Thyroid gland (tissue), 4 donors: ENCODE results near the gene PARP6. TPM values are rescaled to one million over a fixed set of nuclear protein-coding genes. Genes with fewer than 3 reads are reported as not detected.

Experiments used
- DNase-seq, 2 donors: peaks; one replicate each; pipeline ENCODE4 v3.0.0-alpha.2; 2019
- H3K27ac ChIP-seq, 3 donors: fragments of 200-600 bp; sonication (generic); 1 replicate in 2 of 3; 2 replicates in 1 of 3; pipeline ENCODE4 v1.5.1; 2016 to 2019; ENCODE audit warnings: mild to moderate bottlenecking in 1 of 3, moderate library complexity in 1 of 3
- H3K27me3 ChIP-seq: fragments of 200-600 bp; sonication (generic); one replicate; pipeline ENCODE4 v1.5.1; 2019
- H3K36me3 ChIP-seq, 2 donors: fragments of 200-600 bp; sonication (generic); one replicate each; pipeline ENCODE4 v1.5.1; 2016 to 2019
- H3K4me1 ChIP-seq, 2 donors: fragments of 200-600 bp; sonication (generic); one replicate each; pipeline ENCODE4 v1.5.1; 2017 to 2019
- H3K4me3 ChIP-seq, 3 donors: fragments of 200-600 bp; sonication (generic); replicated peaks in 1 of 3; 1 replicate in 2 of 3; 2 replicates in 1 of 3; pipeline ENCODE4 v1.5.1; 2016; ENCODE audit warnings: mild to moderate bottlenecking in 1 of 3
- H3K9me3 ChIP-seq: fragments of 200-600 bp; sonication (generic); one replicate; pipeline ENCODE4 v1.5.1; 2017
- CTCF ChIP-seq, 6 experiments: fragments of 200-600 bp in 3 of 6; fragments of 450-650 bp in 3 of 6; sonication (generic) in 3 of 6; IDR thresholded peaks; one replicate each; pipeline ENCODE4 v1.5.1; 2016 to 2019; ENCODE audit warnings: antibody characterized with exemption in 6 of 6, mild to moderate bottlenecking in 2 of 6, inconsistent platforms in 1 of 6, moderate library complexity in 1 of 6
- POLR2A ChIP-seq, 2 donors: fragments of 450-650 bp; IDR thresholded peaks; one replicate each; pipeline ENCODE4 v1.6.1; 2017; ENCODE audit warnings: antibody characterized with exemption in 2 of 2, mild to moderate bottlenecking in 2 of 2, moderate library complexity in 1 of 2
- WGBS, 2 donors: methylation state at CpG; one replicate each; pipeline ENCODE4 v1.1.5; 2017; 5-methylcytosine and 5-hydroxymethylcytosine counted together
- intact Hi-C: fragments of 100-400 bp; cut with DNase I; formaldehyde crosslinking; loops from one replicate; pipeline ENCODE4 v1.15.1; 2023
- total RNA-seq, 4 donors: library from RNA; depleted of rRNA; stranded (reverse); fragments of >200 nt; gene quantifications; one replicate each; pipeline ENCODE4 v1.2.3, GENCODE V29; 2016

PARP6 gene
- total RNA-seq, 4 donors from 2014 or later, result 54.2 to 98.0 (median 70.4) TPM

- DNase-seq, result no peak
- Histone ChIP-seq H3K36me3 (no peaks in the 10 kb centered on the region), H3K4me3 (no peak overlapping the region), H3K9me3 (no peaks in the 10 kb centered on the region), H3K27ac (no peak overlapping the region), H3K4me1 (no peaks in the 10 kb centered on the region), H3K27me3 (no peaks in the 10 kb centered on the region)
- intact Hi-C loops, result no loop called here
- TF ChIP-seq POLR2A (IDR thresholded peaks at IDR 0.05), result no peak
- 90 to 96% methylated on average over 28 to 35 of the region's 49 CpGs for WGBS, 2 donors
Observed at GRCh38 chr15:72288796-72289596, 16.6 kb upstream of the PARP6 start.

DNA sequence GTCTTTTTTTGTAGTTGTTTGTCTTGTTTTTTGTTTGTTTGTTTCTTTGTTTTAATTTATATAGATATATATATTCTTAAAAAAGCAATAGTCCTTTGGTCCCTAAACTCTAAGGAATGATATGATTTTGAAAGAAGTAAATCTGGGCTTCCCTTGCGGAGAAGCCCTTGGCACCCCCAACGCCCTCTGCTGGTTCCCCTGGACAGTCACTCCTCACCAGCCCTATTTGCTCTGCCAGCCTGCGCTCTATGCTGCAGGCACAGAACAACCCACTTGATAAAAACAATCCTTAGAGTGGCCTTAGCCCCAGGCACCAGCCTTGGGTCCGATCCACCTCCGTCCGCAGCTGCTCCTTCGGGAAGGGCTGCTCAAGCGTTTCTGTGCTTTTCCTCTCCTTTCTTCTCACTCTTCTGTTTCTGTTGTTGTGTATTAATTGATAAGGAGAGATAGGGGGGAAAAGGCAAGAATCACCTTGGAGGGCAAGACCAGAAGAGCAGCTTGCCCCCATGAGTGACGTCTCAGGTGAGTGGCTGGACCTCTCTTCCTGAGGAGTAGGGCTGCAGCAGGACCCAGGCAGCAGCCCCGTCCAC is 13.7 kb upstream of the PARP6 start:
- Histone ChIP-seq H3K27me3 (no peaks in the 10 kb centered on the region), H3K36me3 (no peaks in the 10 kb centered on the region), H3K27ac (no peak overlapping the region), H3K4me3 (no peak overlapping the region), H3K4me1 (no peaks in the 10 kb centered on the region), H3K9me3 (no peaks in the 10 kb centered on the region)
- peak; percentile 21 to 23 for DNase-seq
- WGBS, 2 donors, result 67 to 73% methylated on average over 10 of the region's 10 CpGs
- intact Hi-C loops, result no loop called here
- TF ChIP-seq CTCF (IDR thresholded peaks at IDR 0.05) (peak in 3 of 6 experiments; percentile 20 to 38 (median 22)), POLR2A (IDR thresholded peaks at IDR 0.05) (no peak)

- 62% methylated on average over 3 of the region's 3 CpGs for WGBS, 2 donors
- Histone ChIP-seq H3K27ac (no peak overlapping the region), H3K4me1 (no peaks in the 10 kb centered on the region), H3K36me3 (no peaks in the 10 kb centered on the region), H3K4me3 (no peak overlapping the region), H3K9me3 (no peaks in the 10 kb centered on the region), H3K27me3 (no peaks in the 10 kb centered on the region)
- intact Hi-C loops, result no loop called here
- DNase-seq, result no peak
- TF ChIP-seq POLR2A (IDR thresholded peaks at IDR 0.05), result no peak
- no peak for TF ChIP-seq CTCF (IDR thresholded peaks at IDR 0.05)
Observed at GRCh38 chr15:72285402-72285801, 13.0 kb upstream of the PARP6 start.

GRCh38 chr15:72284781-72285180 is 12.4 kb upstream of the PARP6 start:
- WGBS, 2 donors, result 86 to 94% methylated on average over 1 of the region's 1 CpG
- H3K27ac ChIP-seq, result no peak overlapping the region
- intact Hi-C loops, result no loop called here
- H3K27me3 ChIP-seq, result no peaks in the 10 kb centered on the region
- DNase-seq, result no peak
- no peaks in the 10 kb centered on the region for H3K4me1 ChIP-seq
- H3K36me3 ChIP-seq, result no peaks in the 10 kb centered on the region
- no peaks in the 10 kb centered on the region for H3K9me3 ChIP-seq
- H3K4me3 ChIP-seq, result no peak overlapping the region
- TF ChIP-seq CTCF (IDR thresholded peaks at IDR 0.05) (no peak), POLR2A (IDR thresholded peaks at IDR 0.05) (no peak)

DNA sequence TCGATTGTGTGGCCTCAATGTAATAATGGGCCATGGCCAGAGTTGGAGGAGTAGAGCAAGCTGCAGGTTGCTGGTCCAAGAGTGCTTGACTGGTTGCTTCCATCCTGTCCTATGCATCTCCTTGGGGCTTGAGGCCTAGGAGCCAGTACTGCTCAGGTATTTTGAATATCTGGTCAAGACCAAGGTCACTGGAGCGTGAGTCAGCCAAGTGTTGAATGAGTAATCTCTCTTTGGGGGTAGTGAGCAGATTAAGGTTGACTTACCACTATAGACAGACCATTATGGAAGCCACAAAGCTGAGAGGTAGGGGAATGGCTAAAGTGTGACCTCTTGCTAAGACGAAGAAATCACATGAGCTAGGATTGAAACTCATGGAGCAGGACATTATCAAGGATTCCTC is 9.4 kb upstream of the PARP6 start:
- no peaks in the 10 kb centered on the region for H3K4me1 ChIP-seq
- H3K27ac ChIP-seq, result no peak overlapping the region
- H3K9me3 ChIP-seq, result no peaks in the 10 kb centered on the region
- intact Hi-C loops, result no loop called here
- H3K36me3 ChIP-seq, result no peaks in the 10 kb centered on the region
- H3K27me3 ChIP-seq, result no peaks in the 10 kb centered on the region
- WGBS, 2 donors, result 91% methylated on average over 2 to 3 of the region's 3 CpGs
- DNase-seq, result no peak
- H3K4me3 ChIP-seq, result no peak overlapping the region
- TF ChIP-seq POLR2A (IDR thresholded peaks at IDR 0.05), result no peak
- TF ChIP-seq CTCF (IDR thresholded peaks at IDR 0.05), result no peak
